D721Med (cell line): Measurements from ENCODE around the gene PRSS22.

ENCODE experiments used
- DNase-seq: peaks from one replicate; pipeline ENCODE4 v3.0.0; 2011; ENCODE audit warnings: low spot score; ENCODE audit not compliant: insufficient read length
- FAIRE-seq: peaks from 2 replicates; lab custom pipeline; 2011; peaks lifted over from hg19 to GRCh38; lab: Jason Lieb, UNC
- CTCF ChIP-seq: IDR thresholded peaks from 2 replicates; pipeline ENCODE4 v1.5.1; 2012; ENCODE audit warnings: mild to moderate bottlenecking, control low read depth; ENCODE audit not compliant: insufficient read depth; ENCODE audit errors: missing control alignments

Gene PRSS22

GRCh38 chr16:2818272-2818876, 39.6 kb downstream of the PRSS22 start:
- TF ChIP-seq CTCF: no peak
- DNase-seq: no peak
- FAIRE-seq: no peak

GRCh38 chr16:2817340-2818271, 40.4 kb downstream of the PRSS22 start:
- no peak for DNase-seq
- no peak for TF ChIP-seq CTCF
- FAIRE-seq: no peak

- FAIRE-seq: no peak
- DNase-seq: no peak
- TF ChIP-seq CTCF: no peak
Observed at GRCh38 chr16:2816751-2817339, 41.1 kb downstream of the PRSS22 start, which contains the start of gene PRSS21. TSS of gene PRSS21 (plus strand) at chr16:2817237. CDS start at chr16:2817269, 32 bp downstream.

GRCh38 chr16:2815299-2815771, 42.6 kb downstream of the PRSS22 start:
- no peak for FAIRE-seq

GRCh38 chr16:2814551-2815298, 43.2 kb downstream of the PRSS22 start:
- TF ChIP-seq CTCF: no peak
- FAIRE-seq: no peak
- no peak for DNase-seq

More at GRCh38 chr16:2815299-2815771, 42.6 kb downstream of the PRSS22 start:
- no peak for TF ChIP-seq CTCF
- DNase-seq: no peak

GRCh38 chr16:2813771-2814221, 44.2 kb downstream of the PRSS22 start:
- DNase-seq: no peak
- FAIRE-seq: no peak
- TF ChIP-seq CTCF: no peak
